ENCODE data around the gene CYP46A1. TPM values are rescaled to one million over a fixed set of nuclear protein-coding genes. Genes with fewer than 3 reads are reported as not detected.

CYP46A1 gene
- total RNA-seq, 1 donor from 2014 or later, result under 0.01 TPM

DNA sequence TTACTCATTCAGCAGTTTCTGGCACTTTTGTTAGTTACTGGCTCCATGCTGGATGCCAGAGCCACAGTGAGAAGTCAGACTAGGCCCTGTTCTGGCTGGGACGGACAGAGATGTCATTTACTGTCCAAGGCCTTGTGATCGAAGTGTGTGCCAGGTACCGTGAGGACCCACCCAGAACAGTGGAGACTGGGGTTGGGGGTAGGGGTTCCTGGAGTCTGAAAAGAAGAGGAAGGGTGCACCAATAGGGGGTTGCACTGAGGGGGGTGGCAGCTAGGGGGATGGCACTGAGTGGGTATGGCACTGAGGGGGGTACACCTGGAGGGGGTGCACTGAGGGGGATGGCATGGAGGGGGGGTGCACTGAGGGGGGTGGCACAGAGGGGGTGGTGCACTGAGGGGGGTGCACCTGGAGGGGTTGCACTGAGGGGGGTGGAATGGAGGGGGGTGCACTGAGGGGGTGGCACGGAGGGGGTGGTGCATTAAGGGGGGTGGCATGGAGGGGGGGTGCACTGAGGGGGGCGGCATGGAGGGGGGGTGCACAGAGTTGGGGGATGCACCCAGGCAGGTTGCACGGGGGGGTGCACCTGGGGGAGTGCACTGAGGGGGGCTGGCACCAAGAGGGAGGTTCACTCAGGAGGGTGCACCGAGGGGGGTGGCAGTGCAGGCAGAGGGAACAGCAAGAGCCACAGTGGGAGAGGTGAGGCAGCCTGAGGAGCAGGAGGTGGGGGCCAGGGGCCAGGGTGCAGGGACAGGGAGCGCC, 10.6 kb upstream of the CYP46A1 start:
- no peak for DNase-seq (ENCODE audit: low read depth in 2 of 2)

DNA sequence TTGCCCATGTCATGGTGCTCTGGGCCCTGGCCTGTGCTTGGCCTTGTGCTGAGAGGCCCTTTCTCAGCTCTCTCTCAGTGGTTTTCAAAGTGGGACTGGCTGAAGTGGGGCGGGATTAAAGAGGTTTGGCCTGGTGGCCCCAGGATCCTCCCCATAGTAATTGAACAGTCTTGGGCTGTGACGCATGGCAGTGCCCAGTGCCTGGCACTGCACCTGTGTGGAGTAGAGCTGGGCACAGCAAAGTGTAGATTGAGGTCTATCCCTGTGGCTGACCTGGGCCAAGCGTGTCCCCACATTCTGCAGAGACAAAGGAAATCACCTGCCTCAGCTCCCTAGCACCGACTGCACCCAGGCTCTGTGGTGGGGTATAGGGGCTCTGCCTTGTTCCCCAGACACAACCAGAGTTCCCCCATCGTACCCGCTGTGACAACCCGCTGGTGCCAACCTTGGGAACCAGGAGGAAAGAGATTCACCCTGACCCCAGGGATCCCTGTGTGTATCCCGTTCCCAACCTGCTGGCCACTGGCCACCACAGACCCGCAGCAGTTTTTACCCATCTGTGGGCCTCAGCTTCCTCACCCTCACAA, 9.9 kb upstream of the CYP46A1 start:
- DNase-seq (ENCODE audit: low read depth in 2 of 2), result no peak

DNA sequence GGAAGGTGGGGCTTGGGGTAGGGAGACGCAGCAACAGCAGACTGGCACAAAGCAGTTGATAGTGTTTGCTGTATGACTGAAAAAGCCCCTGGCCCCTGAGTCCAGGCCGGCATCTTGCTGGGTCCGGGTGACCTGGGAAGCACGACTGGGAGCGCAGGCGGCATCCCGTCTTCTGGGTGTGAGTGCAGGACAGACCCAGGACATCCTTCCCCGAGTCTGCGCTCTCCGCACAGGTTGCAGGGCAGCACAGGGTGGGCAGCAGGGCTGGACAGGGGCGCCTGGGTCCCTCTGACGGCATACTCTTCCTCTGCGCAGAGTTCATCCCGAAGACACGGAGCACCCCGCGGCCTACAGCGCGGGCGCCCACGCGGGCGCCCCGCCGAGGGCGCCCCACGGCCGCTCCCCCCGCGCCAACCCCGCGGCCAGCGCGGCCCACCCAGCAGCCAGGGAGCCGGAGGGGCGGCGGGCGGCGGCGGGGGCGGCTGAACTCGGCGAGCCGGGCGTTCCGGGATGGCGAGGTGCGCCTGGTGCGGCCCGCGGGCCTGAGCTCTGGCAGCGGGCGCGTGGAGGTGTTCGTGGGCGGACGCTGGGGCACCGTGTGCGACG, 9.2 kb upstream of the CYP46A1 start:
- DNase-seq (ENCODE audit: low read depth in 2 of 2), result no peak

GRCh38 chr14:99675382-99675835, 8.7 kb upstream of the CYP46A1 start:
- no peak for DNase-seq (ENCODE audit: low read depth in 2 of 2)

- no peak for DNase-seq (ENCODE audit: low read depth in 2 of 2)
Measured at GRCh38 chr14:99675951-99676350, 8.1 kb upstream of the CYP46A1 start.

DNA sequence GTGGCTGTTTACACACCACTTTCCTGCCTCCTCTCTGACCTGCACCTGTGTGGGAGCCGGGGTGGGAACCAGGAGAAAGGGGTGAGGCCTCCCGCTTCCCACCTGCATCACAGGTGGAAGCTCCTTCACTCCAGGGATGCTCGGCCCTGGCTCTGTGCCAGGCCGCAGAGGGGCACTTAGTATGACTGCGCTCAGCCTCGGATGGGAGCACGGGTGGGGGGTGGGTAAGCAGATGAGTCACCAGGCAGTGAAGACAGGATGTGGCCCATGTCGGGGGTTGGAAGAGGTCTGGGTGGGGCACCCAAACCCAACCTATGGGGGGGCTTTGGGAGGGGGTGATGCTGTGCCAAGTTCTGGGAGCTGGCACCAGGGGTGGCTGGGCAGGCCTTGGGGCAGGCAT, 7.4 kb upstream of the CYP46A1 start:
- DNase-seq (ENCODE audit: low read depth in 2 of 2), result no peak

DNA sequence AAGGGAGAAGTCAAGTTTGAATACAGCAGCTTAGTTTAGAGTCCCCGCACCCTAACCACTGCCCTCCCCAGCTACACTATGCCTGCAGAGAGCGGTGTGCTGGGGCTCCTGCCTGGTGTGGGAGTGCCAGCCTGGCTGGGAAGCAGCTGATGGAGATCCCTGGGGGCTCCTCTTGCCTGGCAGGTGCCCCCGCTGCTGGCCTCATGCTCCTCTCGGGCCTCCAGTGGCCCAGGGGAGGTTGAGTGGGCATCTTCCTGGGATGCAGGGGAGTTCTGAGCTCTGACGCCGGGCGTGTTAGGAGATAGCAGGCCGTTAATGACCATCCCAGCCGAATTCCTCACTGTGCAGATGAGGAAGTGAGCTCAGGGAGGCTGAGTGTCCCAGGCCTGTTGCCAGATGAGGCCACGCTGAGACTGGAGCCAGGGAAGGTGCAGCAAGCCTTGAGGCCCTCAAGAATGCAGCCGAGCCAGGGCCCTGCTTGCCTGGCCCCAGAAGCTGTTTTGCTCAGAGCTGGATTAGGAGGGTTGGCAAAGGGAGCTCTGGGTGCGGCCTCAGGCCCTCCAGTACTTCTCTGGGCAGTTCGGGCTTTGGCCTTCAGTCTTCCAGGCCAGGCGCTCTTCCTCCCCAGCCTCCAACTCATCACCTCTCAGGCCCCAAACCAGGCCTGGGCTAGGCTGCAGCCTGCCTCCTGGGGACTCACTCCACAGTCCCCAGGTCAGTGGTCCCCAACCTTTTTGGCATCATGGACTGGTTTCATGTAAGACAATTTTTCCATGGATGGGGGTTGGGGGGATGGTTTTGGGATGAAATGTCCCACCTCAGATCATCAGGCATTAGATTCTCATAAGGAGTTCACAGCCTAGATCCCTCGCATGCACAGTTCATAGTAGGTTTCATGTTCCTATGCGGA, 6.6 kb upstream of the CYP46A1 start:
- peak in 1 of 2 donors; percentile 39 for DNase-seq (ENCODE audit: low read depth in 2 of 2)

GRCh38 chr14:99678198-99678597, 5.9 kb upstream of the CYP46A1 start:
- no peak for DNase-seq (ENCODE audit: low read depth in 2 of 2)

DNA sequence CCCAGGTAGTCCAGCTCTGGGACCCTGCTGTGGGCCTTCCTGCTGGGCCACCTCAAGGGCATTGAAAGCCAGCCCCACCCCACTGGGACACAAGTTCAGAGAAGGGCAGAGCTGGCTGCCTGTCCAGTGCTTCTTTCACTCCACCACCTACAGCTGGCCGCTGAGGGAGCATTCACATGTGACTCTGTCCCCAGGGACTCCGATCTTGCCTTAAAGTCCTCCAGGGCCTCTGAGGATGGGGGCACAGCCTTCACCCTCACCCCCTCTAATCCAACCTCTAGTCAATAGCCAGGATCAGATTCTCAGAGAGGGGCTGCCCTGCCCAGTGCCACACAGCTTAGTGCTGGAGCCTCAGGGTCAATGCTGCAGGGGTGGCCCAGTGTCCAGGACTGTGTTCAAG, 5.0 kb upstream of the CYP46A1 start:
- DNase-seq (ENCODE audit: low read depth in 2 of 2), result no peak

DNA sequence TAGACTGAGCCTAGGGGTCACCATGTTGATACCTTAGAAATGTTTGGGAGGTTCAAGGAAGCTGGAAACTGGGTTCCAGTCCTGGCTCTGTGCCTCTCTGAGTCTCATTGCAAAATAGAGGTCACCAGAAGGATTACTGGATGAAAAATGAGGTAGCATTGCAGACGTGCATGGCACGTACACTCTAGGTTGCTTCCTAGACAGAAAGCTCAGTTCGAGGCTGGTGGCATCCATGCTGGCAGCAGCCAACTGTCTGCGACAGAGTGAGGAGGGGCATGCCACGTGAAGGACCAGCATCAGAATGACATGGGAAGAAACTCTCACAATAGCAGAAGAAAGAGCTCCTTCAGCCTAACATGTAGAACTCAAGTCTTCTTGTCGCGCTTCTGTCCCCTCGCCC, 4.6 kb upstream of the CYP46A1 start:
- DNase-seq (ENCODE audit: low read depth in 2 of 2), result no peak

DNA sequence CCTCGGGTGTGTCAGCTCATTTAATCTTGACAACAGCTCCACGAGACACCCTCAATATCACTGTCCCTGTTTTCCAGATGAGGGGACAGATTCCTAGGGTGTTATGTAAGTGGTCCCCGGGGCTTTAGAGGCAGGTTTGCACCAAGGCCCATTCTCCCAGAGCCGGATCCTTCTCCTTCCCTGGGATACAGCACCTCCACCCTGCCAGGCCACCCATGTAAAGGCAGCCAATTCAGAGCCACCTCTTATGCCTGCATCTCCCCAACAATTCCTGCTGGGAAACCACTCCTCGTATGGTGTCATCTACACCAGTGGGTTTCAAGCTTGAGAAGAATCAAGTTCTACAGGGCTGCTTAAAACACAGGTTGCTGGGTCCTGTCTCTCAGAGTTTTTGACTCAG, 4.1 kb upstream of the CYP46A1 start:
- DNase-seq (ENCODE audit: low read depth in 2 of 2), result no peak

DNA sequence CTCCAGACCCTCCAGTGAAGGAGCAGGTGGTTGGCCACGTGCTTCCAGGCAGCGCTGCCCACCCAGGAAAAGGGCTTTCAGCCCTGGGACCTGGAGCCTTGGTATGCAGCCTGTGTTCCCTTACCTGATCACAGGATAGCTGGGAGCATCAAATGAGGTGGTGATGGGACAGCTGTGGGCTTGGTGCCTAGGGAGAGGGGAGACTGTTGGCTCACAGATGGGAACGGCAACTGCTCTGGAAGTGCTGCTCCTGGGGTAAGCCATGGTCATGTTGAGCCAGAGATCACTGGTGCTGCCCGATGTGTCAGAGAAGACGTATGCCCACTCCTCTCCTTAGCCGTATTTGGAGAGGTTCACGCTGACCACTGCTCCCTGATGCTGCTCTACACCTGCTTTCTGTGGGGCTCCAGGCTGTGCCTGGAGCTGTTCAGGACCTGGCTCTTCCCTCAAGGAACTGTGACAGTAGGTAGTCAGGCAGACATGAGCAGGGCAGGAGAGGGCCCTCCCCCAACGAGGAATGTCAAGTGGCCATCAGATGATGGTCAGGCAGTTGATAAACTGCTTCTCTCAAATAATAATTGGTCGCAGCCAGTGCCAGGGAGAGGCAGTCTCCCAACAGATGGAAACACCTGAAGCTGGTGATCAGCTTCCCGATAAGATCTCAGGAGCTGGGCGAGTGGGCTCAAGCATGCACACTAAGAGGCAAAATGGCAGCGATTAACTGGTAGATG, 2.8 kb upstream of the CYP46A1 start:
- no peak for DNase-seq (ENCODE audit: low read depth in 2 of 2)

GRCh38 chr14:99681832-99682148, 2.3 kb upstream of the CYP46A1 start:
- no peak for DNase-seq (ENCODE audit: low read depth in 2 of 2)

DNA sequence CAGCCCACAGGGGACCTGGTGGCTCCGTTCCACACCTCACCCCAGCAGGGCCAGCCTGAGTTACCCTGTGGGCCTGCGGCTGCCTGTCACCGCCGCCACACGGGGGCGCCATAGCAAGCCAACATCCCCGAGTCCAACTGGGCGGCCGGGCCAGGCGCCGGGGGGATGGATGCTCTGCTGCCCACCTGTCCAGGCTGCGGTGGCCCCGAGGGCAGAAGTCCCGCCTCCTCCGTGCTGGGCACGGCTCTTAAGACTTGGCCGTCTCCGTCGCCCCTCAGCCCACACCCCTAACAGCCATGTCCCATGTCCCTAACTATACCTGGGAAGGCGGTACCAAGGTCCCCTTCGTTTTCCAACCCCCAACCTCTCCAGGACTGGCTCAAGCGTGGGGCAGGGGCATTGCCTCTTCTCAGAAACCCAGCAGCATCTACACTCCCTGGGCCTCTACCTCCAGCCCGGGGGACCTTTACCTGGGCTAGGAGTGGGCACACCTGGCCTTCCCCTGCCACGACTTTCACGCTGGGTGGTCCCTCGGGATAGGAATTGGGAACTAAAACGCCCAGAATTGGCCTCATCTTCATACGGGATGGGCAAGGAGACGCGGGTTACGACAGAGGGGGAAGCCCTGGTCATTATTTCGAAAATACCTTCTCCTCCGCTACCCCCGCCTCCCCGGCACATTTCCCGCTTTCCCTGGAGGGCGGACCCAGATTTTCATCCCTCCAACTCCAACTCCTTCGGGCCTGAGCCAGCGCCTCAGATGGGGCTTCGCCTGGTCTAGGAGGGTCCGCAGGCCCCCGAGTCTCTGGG, 1.1 kb upstream of the CYP46A1 start:
- peak; percentile 72 to 85 for DNase-seq (ENCODE audit: low read depth in 2 of 2)

DNA sequence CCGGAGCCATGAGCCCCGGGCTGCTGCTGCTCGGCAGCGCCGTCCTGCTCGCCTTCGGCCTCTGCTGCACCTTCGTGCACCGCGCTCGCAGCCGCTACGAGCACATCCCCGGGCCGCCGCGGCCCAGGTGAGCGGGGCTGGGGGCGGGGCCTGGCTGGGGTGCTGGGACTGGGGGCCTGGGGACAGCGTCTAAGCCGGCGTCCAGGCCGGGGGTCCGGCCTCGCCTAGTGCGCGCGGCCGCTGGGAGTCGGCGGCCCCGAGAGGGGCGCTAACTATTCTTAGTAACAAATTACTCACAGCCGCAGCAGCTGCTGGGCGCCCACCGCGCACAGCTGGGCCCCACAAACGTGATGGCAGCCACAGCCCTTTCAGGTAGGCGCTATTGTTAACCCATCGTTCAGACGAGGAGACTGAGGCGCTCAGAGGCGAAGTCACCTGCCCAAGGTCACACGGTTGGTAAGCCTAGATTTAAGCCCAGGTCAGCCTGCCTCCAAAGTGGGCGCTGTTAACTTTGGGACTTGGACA, 374 bp downstream of the CYP46A1 start:
- no peak for DNase-seq (ENCODE audit: low read depth in 2 of 2)

DNA sequence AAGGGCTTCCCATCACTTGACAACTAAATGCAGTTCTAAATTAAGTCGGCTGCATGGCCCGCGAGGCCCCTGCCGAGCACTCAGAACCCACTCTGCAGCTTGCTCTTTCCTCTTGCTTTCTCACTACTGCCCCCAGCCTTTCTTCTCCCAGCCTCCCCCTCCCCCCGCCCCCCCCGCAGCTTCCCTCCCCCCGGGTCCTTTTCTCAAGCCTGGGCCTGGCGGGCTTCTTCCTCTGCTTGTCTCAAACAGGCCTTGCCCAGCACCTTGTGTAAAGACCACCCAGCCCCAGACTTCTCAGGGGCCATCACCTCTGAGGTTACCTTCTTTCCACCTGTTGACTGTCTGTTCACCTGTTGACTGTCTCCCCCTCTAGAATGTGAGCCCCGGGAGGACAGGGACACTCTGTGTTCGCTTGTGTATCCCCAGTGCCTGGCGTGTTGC, 1.1 kb downstream of the CYP46A1 start:
- no peak for DNase-seq (ENCODE audit: low read depth in 2 of 2)

DNA sequence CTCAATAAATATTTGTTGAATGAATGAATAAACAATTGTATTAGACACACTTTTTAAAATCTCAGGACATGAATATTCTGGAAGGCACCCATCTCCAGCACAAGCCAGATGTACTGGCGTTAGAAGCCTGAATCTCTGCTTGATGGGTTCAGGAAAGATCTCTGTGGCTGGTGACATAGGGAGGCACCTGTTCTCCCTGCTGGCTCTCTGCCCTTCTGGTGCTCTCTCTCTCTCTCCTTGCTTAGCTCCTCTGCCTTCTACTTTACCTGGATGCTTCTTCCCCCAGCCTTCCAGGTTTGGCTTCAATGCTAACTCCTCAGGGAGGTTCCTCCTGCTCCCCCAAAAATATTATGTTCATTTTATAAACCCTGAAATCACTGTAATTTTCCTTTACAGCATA, 1.5 kb downstream of the CYP46A1 start:
- no peak for DNase-seq (ENCODE audit: low read depth in 2 of 2)

DNA sequence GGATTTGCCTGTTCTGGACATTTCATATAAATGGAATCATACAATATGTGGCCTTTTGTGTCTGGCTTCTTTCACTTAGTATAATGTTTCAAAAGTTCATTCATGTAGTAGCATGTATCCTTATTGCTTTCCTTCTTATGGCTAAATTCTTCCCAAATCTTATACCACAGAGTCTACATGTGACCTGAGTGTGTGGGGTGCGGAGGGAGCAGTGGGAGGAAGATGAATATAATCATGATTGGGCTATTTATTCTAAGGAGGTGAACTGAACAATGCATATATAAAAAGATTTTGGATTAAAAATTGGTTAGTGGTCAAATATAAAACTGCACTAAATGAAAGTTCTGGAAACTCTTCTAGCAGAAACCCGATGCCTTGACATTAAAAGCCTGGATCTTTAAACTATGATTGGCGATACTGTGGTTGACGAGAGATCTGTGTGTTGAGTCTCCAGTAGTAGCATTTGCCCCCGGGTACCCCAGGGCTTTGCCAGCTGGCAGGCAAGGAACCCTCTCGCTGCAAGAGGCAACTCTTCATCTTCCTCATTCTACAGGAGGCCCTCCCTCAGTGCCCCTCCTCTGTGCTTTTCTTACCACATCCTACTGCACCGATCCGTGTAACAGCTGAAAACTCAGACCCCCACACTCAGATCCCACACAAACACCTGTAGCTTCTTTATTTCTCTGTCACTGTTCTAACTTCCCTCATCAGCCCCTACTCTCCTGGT, 2.6 kb downstream of the CYP46A1 start:
- no peak for DNase-seq (ENCODE audit: low read depth in 2 of 2)

Data from lung microvascular endothelial cell (primary cell).